ENCODE measurements around the gene CD9.

GRCh38 chr12:6271281-6271680 is 71.1 kb downstream of the CD9 start:
- no peak for TF ChIP-seq CTCF (IDR thresholded peaks at IDR 0.05; ENCODE audit: poor library complexity, severe bottlenecking)
- no peak for TF ChIP-seq EZH2 (IDR thresholded peaks at IDR 0.05; ENCODE audit: borderline replicate concordance, insufficient read depth, low read length, poor library complexity, severe bottlenecking)
- TF ChIP-seq RAD21 (conservative IDR thresholded peaks at IDR 0.05): no peak
- TF ChIP-seq REST (IDR thresholded peaks at IDR 0.05; ENCODE audit: borderline replicate concordance): no peak
- no peak for TF ChIP-seq EP300 (conservative IDR thresholded peaks at IDR 0.05; ENCODE audit: poor library complexity, severe bottlenecking)
- no peak for TF ChIP-seq MXI1 (conservative IDR thresholded peaks at IDR 0.05; ENCODE audit: poor library complexity, severe bottlenecking)
- no peak for TF ChIP-seq POLR2AphosphoS5 (IDR thresholded peaks at IDR 0.05)
